A549 treated with GW870086 at 1 μM for 4 hours (cell line): ENCODE measurements around the gene ANO7. TPM values are rescaled to one million over a fixed set of nuclear protein-coding genes. Genes with fewer than 3 reads are reported as not detected.

Source experiments
- total RNA-seq: library from RNA; stranded (reverse); fragments of 200-300 nt; extraction: Qiagen RNA extraction; gene quantifications from 5 replicates; pipeline ENCODE4 v1.2.3, GENCODE V29; 2022; ENCODE audit warnings: low read depth

ANO7 gene, protein sequence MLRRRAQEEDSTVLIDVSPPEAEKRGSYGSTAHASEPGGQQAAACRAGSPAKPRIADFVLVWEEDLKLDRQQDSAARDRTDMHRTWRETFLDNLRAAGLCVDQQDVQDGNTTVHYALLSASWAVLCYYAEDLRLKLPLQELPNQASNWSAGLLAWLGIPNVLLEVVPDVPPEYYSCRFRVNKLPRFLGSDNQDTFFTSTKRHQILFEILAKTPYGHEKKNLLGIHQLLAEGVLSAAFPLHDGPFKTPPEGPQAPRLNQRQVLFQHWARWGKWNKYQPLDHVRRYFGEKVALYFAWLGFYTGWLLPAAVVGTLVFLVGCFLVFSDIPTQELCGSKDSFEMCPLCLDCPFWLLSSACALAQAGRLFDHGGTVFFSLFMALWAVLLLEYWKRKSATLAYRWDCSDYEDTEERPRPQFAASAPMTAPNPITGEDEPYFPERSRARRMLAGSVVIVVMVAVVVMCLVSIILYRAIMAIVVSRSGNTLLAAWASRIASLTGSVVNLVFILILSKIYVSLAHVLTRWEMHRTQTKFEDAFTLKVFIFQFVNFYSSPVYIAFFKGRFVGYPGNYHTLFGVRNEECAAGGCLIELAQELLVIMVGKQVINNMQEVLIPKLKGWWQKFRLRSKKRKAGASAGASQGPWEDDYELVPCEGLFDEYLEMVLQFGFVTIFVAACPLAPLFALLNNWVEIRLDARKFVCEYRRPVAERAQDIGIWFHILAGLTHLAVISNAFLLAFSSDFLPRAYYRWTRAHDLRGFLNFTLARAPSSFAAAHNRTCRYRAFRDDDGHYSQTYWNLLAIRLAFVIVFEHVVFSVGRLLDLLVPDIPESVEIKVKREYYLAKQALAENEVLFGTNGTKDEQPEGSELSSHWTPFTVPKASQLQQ
- 1.5 to 2.3 TPM (median 1.7 TPM) in 5 replicates for total RNA-seq

DNA sequence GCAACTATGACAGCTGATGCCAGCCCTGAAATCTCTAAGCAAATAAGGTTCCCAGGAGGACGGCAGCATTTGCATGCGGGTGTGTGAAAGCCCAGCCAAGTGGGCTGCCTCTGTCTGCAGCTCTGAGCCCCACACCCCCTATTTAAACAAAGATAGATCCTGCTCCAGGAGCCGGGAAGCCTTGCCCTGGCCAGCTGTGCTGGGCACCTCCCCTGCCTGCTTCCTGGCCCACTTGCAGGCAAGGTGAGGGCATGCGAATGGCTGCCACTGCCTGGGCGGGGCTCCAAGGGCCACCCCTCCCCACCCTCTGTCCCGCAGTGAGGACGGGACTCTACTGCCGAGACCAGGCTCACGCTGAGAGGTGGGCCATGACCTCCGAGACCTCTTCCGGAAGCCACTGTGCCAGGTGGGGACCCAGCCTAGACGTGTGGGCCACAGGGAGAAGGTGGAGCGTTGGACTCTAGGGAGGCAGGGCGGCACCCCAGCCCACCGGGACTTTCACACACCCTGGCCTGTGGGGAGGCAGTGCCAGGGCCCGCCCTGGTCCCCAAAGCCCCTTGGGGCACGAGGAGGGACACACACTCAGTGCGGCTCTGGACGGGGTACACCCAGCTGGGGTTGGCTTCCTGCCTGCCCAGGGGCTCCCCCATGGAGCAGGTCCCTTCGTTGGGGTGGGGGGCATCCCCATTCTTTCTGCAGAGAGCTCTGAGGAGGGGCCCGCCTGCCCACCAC is at the start of gene ANO7:
Gene ANO7 (plus strand): TSS at position 317 of the 732 bp plus-strand sequence. CDS start 1,387 bp downstream, outside the sequence.

DNA sequence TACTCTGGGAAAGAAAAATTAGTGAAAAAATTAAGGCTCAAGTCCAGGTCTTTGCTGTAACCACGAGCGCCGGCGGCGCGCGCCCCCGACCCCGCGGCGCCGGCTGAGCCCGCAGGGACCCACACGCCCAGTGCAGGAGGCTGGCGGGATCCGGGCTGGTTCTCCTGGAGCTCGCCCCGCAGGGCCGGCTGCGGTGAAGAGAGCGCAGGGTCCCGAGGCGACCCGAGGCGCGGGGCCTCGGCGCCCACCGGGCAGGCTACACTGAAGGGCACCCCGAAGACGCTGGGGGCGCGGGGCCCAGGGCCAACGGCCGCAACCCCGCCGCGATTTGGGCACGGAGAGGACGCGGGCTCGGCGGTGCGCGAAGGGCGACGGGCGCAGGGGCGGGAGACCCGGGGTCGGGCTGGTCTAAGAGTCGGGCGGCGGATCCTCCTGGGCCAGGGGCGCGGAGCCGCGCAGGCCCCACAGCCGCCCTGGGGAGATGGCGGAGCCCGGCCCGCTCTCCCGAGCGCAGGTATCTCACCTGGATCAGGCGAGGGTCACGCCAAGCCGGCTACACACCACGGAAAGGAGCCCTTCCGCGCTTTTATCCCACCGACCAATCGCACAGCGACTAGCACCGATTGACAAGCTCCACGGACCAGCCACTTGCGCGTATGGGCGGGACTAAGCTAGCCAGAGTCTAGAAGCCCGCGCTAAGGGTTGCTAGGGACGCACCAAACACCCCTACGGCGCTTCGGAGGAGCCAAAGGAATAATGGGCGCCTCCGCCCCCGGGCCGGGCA is 39.4 kb upstream of the ANO7 start, which contains the start of gene PASK:
Gene PASK (minus strand): TSS at position 582 of the 784 bp plus-strand sequence. CDS start 6,440 bp downstream, outside the sequence.

DNA sequence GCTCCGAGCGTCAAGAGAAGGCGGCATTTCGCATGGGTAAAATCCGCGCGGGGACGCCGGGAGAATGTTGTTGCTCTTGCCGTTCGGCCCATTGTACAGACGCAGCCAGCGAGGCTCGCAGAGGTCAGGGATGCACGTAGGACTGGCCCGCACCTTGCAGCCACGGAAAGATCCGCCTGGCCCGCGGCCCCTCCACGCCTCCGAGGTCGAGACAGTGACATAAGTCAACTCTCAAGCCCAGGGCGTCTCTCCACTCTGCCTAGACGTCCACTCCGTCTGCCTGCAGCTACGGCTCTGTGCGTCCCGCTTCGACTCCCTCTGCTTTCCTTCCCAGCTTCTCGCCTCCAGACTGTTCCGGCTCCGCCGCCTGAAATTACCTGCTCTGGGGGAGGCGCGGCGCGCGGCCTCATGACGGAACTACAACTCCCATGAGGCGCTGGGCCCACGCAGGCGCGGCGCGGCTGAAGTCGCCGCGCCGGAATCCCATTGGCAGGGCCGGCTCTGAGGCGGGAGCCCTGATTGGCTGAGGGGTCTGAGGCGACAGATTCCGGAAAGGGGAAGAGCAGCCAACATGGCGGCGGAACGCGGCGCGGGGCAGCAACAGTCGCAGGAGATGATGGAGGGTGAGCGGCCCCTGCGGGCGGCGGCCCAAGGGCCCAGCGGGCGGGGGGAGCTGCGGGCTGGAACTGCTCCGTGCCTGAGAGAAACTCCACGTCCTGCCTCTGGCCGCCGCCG is 38.4 kb upstream of the ANO7 start, which contains the start of gene PPP1R7:
Gene PPP1R7 (plus strand): TSS at position 543 of the 735 bp plus-strand sequence. CDS start 29 bp downstream, at position 572.

Other genes with a start within 250 kb of the ANO7 start
- 0.79 to 2.5 TPM (median 1.2 TPM) in 5 replicates for gene SNED1, start 190.1 kb upstream of the ANO7 start, total RNA-seq
- 22.7 to 28.6 TPM (median 26.2 TPM) in 5 replicates for gene MTERF4, start 86.4 kb upstream of the ANO7 start, total RNA-seq
- 4.9 to 9.1 TPM (median 7.7 TPM) in 5 replicates for gene PASK, start 39.2 kb upstream of the ANO7 start, total RNA-seq
- gene PPP1R7, start 38.2 kb upstream of the ANO7 start, total RNA-seq = 58.4 to 62.6 TPM (median 60.9 TPM) in 5 replicates
- gene HDLBP, start 127.0 kb downstream of the ANO7 start, total RNA-seq = 249 to 279 TPM (median 268 TPM) in 5 replicates
- gene SEPTIN2, start 127.2 kb downstream of the ANO7 start, total RNA-seq = 220 to 280 TPM (median 269 TPM) in 5 replicates
- 20.7 to 33.5 TPM (median 30.9 TPM) in 5 replicates for gene FARP2, start 167.6 kb downstream of the ANO7 start, total RNA-seq